Activated T-cell treated with anti-CD3 and anti-CD28 coated beads, Interleukin-2, amount 50 U/mL, for 4 hours (primary cell): Measurements from ENCODE around the gene SULF2. TPM values are rescaled to one million over a fixed set of nuclear protein-coding genes. Genes with fewer than 3 reads are reported as not detected.
"Not testable (repeated sequence)": the region's sequence is repeated elsewhere in the genome, so short reads cannot be mapped to it uniquely, and the experiment has no call there.

Experiments
- ATAC-seq, 2 donors: fragments of 200-7000 bp; cut with Tn5 transposase; one replicate each; pipeline ENCODE4 v1.10.0; 2021
- DNase-seq: peaks from one replicate; pipeline ENCODE4 v3.0.0-alpha.2; 2020
- H3K27me3 Mint-ChIP-seq: one replicate; pipeline ENCODE4 v1.8.0; 2021; ENCODE audit warnings: low read depth, mixed read lengths
- H3K36me3 Mint-ChIP-seq: one replicate; pipeline ENCODE4 v1.8.0; 2022; ENCODE audit warnings: mixed read lengths; ENCODE audit not compliant: insufficient read depth
- H3K4me1 Mint-ChIP-seq: one replicate; pipeline ENCODE4 v1.8.0; 2021; ENCODE audit warnings: low read depth, mixed read lengths
- H3K4me3 Mint-ChIP-seq: one replicate; pipeline ENCODE4 v1.8.0; 2021; ENCODE audit warnings: mild to moderate bottlenecking, moderate library complexity, mixed read lengths
- H3K9me3 Mint-ChIP-seq: one replicate; pipeline ENCODE4 v1.8.0; 2021; ENCODE audit warnings: mixed read lengths
- total RNA-seq, 3 donors: library from RNA; stranded (reverse); gene quantifications; one replicate each; pipeline ENCODE4 v1.2.1, GENCODE V29; 2021

The SULF2 gene
- total RNA-seq, 3 donors from 2014 or later: 0.66 to 1.2 (median 0.79) TPM

DNA sequence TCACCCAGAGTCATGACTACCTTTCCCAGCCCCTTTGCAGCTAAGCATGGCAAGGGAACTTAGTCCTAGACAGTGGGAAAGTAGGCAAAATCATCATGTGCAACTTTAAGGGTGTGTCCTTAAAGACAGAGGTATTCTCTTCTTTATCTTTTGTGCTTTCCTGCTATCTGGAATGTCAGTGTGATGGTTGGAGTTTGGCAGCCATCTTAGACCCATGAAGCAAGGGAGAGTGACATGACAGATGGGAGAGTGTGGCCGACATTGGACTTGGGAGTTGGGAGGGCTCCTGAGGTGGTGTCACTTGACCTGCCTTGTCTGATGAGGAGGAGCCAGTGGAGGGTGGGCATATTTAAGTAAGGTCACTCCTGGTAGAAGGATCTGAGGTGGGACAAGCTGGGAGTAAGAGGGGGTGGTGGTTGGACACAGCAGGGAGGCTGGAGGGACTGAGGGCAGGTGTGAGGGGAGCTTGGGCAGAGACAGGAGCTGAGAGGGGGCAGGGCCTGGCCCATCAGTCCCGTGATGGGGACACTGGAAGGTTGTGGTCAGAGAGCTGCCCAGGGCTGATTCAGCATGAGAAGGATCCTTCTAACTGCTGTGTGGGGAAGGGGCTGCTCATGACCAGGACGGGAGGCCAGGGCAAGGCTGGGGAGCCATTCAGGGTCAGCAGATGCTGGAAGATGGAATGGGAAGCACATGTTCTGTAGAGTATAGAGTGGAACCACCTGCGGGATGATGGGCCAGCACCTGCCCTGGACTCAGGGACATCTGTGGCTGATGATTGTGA is 29.5 kb upstream of the SULF2 start:
- no peak for DNase-seq
- no peak for ATAC-seq
- H3K4me1 Mint-ChIP-seq: no peaks in the 10 kb centered on the region
- H3K4me3 Mint-ChIP-seq: no peak overlapping the region
- peaks cover 45% of the 10 kb centered on the region for H3K27me3 Mint-ChIP-seq
- H3K36me3 Mint-ChIP-seq: no peaks in the 10 kb centered on the region
- H3K9me3 Mint-ChIP-seq: peaks cover 4% of the 10 kb centered on the region

DNA sequence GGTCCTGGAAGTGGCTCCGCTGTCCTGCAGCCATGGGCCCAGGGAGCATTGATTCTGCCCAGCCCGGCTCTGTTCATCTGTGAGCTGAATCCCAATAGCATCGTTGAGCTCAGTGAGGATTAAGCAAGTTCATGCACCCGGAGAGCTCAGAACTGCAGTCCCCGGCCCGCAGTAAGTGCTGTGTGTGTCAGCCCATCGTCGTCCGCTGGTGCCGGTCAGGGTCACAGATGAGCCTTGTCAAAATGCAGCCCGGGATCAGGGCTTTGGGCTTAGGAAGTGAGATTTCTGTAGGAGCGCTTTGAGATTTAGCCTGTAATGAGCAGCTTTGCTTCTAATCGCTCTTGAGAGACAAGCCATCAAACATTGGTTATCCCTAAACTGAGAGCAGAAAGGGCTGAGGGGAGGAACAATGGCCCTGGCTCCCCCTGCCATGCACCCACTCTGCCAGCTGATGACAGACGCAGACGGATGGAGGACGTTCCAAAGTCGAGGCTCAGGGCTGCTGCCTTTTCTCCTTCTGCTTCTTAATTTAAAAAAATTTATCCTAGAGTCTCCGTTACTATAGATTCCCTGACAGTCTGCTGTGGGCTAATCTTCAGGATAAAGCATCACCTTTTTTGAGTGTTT is 25.6 kb upstream of the SULF2 start:
- peaks cover 4% of the 10 kb centered on the region for H3K9me3 Mint-ChIP-seq
- DNase-seq (no peak), ATAC-seq (no peak)
- H3K36me3 Mint-ChIP-seq: no peaks in the 10 kb centered on the region
- H3K4me1 Mint-ChIP-seq: no peaks in the 10 kb centered on the region
- peaks cover 35% of the 10 kb centered on the region for H3K27me3 Mint-ChIP-seq
- H3K4me3 Mint-ChIP-seq: no peak overlapping the region

DNA sequence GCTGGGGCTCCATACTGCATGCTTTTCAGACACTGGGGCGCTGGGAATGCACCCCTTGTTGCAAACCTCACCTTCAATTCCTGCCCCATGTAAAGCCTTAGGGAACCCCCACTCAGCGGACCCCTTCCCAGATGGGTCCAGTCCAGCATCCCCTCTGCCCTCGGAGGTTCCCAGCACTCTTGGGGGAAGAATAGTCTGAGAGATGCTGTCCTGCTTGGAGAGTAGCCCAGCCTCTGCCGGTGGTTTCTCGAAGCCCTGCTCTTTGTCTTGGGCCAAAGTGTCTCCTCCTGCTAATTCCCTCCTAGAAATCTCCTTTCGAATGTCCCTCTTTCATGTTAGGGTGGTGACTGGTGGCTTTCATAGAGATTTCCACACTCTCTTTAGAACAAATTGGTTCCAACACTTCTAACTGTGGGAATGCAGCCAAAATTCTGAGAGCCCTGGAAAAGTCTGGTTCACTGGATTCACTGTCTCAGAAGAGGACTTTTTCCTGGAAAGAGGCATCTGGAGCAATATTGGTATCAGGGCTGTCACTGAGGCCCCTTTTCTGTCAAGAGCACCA is 24.9 kb upstream of the SULF2 start:
- peaks cover 33% of the 10 kb centered on the region for H3K27me3 Mint-ChIP-seq
- DNase-seq: no peak

DNA sequence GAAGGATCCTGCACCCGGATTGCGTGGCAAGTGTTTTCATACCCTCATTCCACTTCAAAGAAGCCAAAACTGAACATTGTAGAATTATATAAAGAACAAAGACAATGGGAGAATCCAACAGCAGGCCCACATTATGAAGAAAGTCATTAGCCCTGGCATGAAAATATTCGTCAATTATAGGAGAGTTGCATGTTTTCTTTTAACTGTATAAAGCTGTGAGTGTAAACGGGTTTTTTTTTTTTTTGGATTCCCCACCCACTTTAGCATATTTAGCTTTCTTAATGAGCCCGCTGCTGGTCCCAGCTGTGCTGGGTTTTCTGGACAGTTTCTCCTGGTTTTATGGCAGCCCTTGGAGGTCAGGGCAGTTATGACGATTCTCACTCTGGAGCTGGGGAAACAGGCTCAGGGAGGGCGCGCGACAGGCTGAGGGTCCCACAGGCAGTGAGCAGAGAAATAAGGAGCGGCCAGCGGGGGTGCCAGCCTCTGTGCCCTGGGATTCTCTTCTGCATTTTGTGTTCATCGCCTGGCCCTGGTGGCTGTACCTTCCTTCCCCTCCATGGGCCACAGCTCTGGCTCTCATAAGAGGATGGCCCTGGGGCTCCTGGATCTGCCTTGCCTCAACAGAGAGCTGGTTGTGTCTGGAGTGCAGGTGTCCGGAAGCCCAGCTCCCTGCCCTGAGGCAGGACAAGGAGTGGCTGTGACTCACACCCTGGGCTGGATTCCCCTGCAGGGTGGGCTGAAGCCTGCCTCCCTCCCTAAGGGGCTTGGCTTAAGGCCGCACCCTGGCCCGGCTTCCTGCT is 24.1 kb upstream of the SULF2 start:
- ATAC-seq (no peak), DNase-seq (no peak)
- H3K4me1 Mint-ChIP-seq: no peaks in the 10 kb centered on the region
- no peaks in the 10 kb centered on the region for H3K36me3 Mint-ChIP-seq
- peaks cover 4% of the 10 kb centered on the region for H3K9me3 Mint-ChIP-seq
- H3K4me3 Mint-ChIP-seq: no peak overlapping the region
- peaks cover 26% of the 10 kb centered on the region for H3K27me3 Mint-ChIP-seq

More for the DNA sequence above, 24.9 kb upstream of the SULF2 start:
- H3K4me3 Mint-ChIP-seq: no peak overlapping the region
- ATAC-seq: no peak
- no peaks in the 10 kb centered on the region for H3K36me3 Mint-ChIP-seq
- H3K9me3 Mint-ChIP-seq: peaks cover 4% of the 10 kb centered on the region
- no peaks in the 10 kb centered on the region for H3K4me1 Mint-ChIP-seq

DNA sequence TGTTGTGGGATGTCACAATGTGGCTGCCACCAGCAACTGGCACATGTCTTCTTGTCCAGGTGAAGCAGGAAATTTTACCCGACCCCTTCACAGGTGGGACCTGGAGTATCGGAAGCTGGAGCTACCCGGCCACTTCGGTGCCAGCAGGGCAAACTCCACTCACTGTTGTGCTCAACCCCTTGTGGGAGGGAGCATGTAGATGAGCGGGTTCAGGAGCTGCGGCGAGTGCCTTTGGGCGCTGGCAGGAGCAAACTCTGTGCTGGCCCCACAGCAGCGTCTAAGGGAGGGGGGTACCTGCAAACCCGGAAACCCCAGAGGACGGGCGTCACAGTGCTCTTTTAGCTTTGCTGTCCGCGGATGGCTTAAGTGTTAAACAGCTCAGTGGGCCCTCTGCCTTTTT is 20.7 kb upstream of the SULF2 start:
- Mint-ChIP-seq H3K27me3 (peaks cover 12% of the 10 kb centered on the region), H3K4me3 (no peak overlapping the region), H3K4me1 (no peaks in the 10 kb centered on the region), H3K9me3 (no peaks in the 10 kb centered on the region), H3K36me3 (no peaks in the 10 kb centered on the region)
- ATAC-seq: no peak
- DNase-seq: no peak

DNA sequence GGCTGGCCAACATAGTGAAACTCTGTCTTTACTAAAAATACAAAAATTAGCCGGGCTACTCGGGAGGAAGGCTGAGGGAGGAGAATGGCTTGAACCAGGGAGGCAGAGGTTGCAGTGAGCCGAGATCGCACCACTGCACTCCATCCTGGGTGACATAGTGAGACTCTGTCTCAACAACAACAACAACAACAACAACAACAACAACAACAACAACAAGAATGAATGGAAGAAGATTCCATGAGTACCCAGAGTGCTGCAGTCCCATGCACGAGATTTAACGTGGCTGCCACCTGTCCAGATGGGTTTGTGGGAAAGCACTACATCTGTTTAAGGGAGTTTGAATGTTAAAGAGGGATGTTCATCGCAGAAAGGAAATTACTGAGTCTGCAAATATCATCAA is 19.7 kb upstream of the SULF2 start:
- H3K4me1 Mint-ChIP-seq, H3K36me3 Mint-ChIP-seq, H3K9me3 Mint-ChIP-seq, ATAC-seq, H3K4me3 Mint-ChIP-seq, H3K27me3 Mint-ChIP-seq, DNase-seq: not testable (repeated sequence)

DNA sequence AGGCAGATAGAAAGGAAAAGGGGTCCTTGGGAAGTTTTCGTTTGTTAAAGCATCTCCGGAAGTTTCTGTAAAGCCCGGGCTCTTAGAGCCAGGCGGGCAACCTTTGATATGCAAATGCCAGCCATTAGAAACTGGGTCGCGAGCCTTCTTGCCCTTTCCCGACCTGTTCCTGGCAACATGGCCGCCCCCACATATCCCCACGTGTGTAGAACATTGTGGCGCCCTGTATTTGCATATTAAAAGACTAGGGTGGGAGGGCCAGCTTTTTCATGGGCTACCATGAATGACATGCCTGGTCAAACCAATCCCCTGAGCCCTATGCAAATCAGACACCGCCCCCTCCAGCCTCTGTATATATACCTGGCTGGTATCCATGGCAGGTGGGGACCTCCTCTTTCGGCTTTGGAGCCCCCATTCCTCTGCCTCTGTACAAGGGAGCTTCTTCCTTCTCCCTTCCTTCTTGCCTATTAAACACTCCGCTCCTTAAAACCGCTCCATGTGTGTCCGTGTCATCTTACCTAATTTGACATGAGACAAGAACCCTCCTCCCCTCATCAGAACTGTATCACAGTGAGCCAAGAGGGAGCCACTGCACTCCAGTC is 19.0 kb upstream of the SULF2 start:
- H3K27me3 Mint-ChIP-seq, H3K9me3 Mint-ChIP-seq, ATAC-seq, H3K4me1 Mint-ChIP-seq, H3K36me3 Mint-ChIP-seq, H3K4me3 Mint-ChIP-seq, DNase-seq: not testable (repeated sequence)

DNA sequence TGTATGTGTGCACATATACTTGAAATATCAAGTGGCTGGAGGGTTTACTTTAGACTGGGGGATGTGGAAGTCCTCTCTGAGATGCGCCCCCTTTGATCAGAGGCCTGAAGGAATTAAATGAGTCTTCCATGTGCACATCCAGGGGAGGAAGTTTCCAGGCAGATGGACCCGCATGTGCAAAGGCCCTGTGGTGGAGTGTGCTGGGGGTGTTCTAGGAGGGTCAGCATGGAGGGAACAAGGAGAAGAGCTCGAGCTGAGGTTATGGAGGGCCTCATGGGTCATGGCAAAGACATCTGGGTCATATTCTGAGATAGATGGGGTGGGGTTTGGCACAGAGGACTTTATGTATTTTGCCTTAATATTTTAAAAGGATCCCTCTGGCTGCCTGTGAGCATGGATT is 17.7 kb upstream of the SULF2 start:
- ATAC-seq: no peak
- Mint-ChIP-seq H3K36me3 (no peaks in the 10 kb centered on the region), H3K4me3 (no peak overlapping the region), H3K4me1 (no peaks in the 10 kb centered on the region), H3K27me3 (peaks cover 5% of the 10 kb centered on the region), H3K9me3 (no peaks in the 10 kb centered on the region)
- DNase-seq: no peak

DNA sequence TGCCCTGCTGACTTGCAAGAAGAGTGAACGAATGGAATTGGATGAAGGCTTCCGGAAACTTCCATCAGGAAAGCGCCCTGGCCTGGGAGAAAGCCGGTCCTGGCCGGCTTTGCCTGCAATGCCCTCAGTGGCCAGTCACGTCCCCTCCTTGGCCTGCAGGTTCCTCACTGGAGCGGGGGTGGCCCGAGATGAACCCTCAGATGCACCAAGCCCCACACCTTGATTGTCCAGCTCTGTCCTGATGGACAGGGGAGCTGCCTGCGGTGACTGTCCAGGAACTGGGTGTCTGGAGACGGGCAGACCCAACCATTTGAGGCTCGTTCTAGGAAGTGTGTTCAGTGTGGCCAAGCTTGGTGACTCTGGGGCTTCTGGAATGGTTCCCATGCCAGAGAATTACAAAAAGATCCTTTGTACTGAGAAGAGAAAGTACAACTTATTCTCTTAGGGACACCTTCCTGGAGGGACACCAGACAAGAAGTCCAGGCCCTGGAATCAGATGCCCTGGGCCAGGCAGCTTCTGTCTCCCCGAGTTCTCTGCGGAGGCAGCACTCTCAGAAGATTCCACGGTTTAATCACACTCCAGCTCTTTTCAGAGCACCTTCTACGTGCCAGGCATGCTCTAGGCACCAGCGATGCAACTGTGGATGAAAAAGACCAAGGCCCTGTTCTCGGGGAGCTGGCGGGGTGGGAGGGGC is 17.1 kb upstream of the SULF2 start:
- no peak for ATAC-seq
- peaks cover 5% of the 10 kb centered on the region for H3K27me3 Mint-ChIP-seq
- no peak overlapping the region for H3K4me3 Mint-ChIP-seq
- no peak for DNase-seq
- H3K9me3 Mint-ChIP-seq: no peaks in the 10 kb centered on the region
- H3K36me3 Mint-ChIP-seq: no peaks in the 10 kb centered on the region
- no peaks in the 10 kb centered on the region for H3K4me1 Mint-ChIP-seq

DNA sequence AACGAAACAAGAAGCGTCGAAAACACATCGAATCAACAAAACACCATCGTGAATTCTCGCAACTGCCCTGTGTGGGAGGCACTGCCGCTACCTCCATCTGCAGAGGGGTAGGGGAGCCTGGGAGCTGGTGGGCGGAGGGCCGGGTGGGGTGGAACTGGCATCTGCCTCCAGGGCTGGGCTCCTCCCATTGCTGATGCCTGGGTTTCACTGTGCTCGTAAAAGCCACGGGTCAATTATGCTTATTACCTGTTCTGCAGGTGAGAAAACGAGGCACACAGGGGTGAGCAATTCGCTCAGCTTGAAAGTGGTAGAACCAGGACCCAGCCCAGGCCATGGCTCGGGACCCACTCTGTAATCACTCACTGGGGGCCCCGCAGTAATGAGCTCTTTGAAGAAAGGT is 16.5 kb upstream of the SULF2 start:
- no peak for ATAC-seq
- Mint-ChIP-seq H3K9me3 (no peaks in the 10 kb centered on the region), H3K36me3 (no peaks in the 10 kb centered on the region), H3K4me1 (no peaks in the 10 kb centered on the region), H3K27me3 (peaks cover 3% of the 10 kb centered on the region), H3K4me3 (no peak overlapping the region)
- DNase-seq: no peak

DNA sequence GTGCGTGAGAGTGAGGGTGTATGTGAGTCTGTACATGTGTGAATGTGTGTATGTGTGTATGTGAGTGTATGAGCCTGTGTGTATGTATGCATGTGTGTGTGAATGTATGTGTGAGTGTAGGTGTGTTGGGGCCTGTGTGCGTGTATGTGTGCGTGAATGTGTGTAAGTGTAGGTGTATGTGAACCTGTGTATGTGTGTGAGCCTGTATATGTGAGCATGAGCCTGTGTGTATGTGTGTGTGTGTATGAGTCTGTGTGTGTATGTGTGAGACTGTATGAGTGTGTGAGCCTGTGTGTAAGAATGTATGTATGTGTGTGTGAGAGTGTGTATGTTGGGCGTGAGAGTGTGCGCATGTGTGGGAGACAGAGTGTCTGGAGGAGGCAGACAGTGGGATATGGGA is 15.8 kb upstream of the SULF2 start:
- Mint-ChIP-seq H3K27me3 (peaks cover 2% of the 10 kb centered on the region), H3K4me3 (no peak overlapping the region), H3K4me1 (no peaks in the 10 kb centered on the region), H3K36me3 (no peaks in the 10 kb centered on the region), H3K9me3 (no peaks in the 10 kb centered on the region)
- DNase-seq (no peak), ATAC-seq (no peak)

DNA sequence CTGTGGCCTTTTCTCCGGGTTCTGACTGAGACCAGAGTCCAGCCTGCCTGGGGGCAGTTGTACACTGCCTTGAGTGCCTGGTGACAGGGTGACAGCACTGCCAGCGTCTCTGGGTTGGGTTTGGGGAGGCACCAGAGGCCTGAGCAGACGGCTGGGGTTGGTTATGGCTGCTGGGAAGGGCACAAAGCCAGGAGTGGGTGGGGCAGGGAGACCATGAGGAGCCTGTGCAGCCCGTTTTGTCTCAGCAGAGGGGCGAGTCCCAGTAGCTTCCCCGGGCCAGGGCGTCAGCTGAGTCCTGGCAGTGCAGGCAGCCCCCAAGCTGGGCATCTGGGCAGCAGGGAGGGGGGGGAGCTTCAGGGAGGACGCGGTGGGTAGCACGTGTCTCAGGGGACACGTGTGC is 15.3 kb upstream of the SULF2 start:
- Mint-ChIP-seq H3K4me1 (no peaks in the 10 kb centered on the region), H3K36me3 (no peaks in the 10 kb centered on the region), H3K4me3 (no peak overlapping the region), H3K9me3 (no peaks in the 10 kb centered on the region), H3K27me3 (peaks cover 2% of the 10 kb centered on the region)
- no peak for ATAC-seq
- no peak for DNase-seq

DNA sequence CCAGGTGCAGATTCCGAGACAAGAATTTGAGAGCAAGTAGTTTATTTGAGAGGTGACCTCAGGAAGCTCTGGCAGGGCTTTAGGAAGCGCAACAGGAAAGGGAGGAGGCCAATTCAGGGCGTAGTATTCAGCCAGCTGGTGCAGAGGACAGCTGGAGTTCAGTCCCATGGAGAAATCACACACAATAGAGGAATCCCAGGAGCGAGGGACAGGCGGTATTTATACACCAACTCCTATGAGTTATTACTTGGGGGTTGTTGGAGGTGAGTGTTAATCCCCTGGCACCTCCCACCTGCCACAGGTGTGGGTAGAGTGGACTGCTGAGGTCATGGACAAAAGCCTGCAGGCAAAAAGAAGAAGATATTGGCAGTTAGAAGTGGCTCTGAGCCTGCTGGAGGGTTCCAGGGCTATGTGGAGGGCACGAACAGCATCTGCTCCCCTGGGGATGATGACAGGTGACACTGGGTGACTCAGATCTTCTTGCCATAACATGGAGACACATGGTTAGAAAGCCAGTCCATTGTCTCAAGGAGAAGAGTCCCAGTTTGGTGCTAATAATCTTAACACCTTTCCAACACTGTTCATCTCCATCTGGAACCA is 13.9 kb upstream of the SULF2 start:
- no peak for DNase-seq
- peaks cover 2% of the 10 kb centered on the region for H3K27me3 Mint-ChIP-seq
- no peak overlapping the region for H3K4me3 Mint-ChIP-seq
- H3K36me3 Mint-ChIP-seq: no peaks in the 10 kb centered on the region
- H3K9me3 Mint-ChIP-seq: no peaks in the 10 kb centered on the region
- no peaks in the 10 kb centered on the region for H3K4me1 Mint-ChIP-seq
- ATAC-seq: no peak
